ENCODE measurements around the gene BCAS3. TPM values are rescaled to one million over a fixed set of nuclear protein-coding genes. Genes with fewer than 3 reads are reported as not detected.
"Not testable (repeated sequence)": the region's sequence is repeated elsewhere in the genome, so short reads cannot be mapped to it uniquely, and the experiment has no call there.

The BCAS3 gene
- total RNA-seq, 2 experiments from 2014 or later: 13.4 to 14.5 TPM

GRCh38 chr17:60804831-60805230 is 127.2 kb downstream of the BCAS3 start:
- H3K9me2 ChIP-seq (ENCODE audit: insufficient read depth, low read length): no peaks in the 10 kb centered on the region
- TF ChIP-seq CTCF (conservative IDR thresholded peaks at IDR 0.05; ENCODE audit: low read length) (no peak), EZH2phosphoT487 (IDR thresholded peaks at IDR 0.05; ENCODE audit: borderline replicate concordance, low read depth, low read length) (no peak)
- no peaks in the 10 kb centered on the region for H3K4me1 ChIP-seq (ENCODE audit: insufficient read depth, low read length, poor library complexity, severe bottlenecking)
- H2AFZ ChIP-seq (ENCODE audit: low read length): no peak overlapping the region
- H3K27ac ChIP-seq (ENCODE audit: low read depth, low read length, poor library complexity, severe bottlenecking): no peak overlapping the region
- intact Hi-C loops (cut with micrococcal nuclease; ENCODE audit: unreplicated experiment): no loop called here
- H3K79me2 ChIP-seq (ENCODE audit: insufficient read depth, low read depth, low read length): no peaks in the 10 kb centered on the region
- no peaks in the 10 kb centered on the region for H4K20me1 ChIP-seq (ENCODE audit: insufficient read depth, low read length)
- no peak overlapping the region for H3K4me3 ChIP-seq (ENCODE audit: low read depth, low read length, poor library complexity, severe bottlenecking)
- H3K36me3 ChIP-seq (ENCODE audit: insufficient read depth, low read length): no peaks in the 10 kb centered on the region
- no peak overlapping the region for H3K4me2 ChIP-seq (ENCODE audit: low read length)
- ChIA-PET CTCF (ENCODE audit: unreplicated experiment) (no interaction called here), POLR2A (no interaction called here)
- no TSS peak for BruUV-seq (replicated peaks)
- no peak for DNase-seq (ENCODE audit: low spot score)
- no peaks in the 10 kb centered on the region for H3K9me3 ChIP-seq (ENCODE audit: low read length)

- BruUV-seq (replicated peaks): no TSS peak
- POLR2A ChIA-PET: no interaction called here
Measured at GRCh38 chr17:60809421-60809820, 131.8 kb downstream of the BCAS3 start.

GRCh38 chr17:60814941-60815340 is 137.3 kb downstream of the BCAS3 start:
- DNase-seq (ENCODE audit: low spot score); H3K4me2 ChIP-seq (ENCODE audit: low read length); CTCF ChIA-PET (ENCODE audit: unreplicated experiment); intact Hi-C loops (cut with micrococcal nuclease; ENCODE audit: unreplicated experiment); H3K4me3 ChIP-seq (ENCODE audit: low read depth, low read length, poor library complexity, severe bottlenecking); H3K27ac ChIP-seq (ENCODE audit: low read depth, low read length, poor library complexity, severe bottlenecking); H3K4me1 ChIP-seq (ENCODE audit: insufficient read depth, low read length, poor library complexity, severe bottlenecking); H4K20me1 ChIP-seq (ENCODE audit: insufficient read depth, low read length); POLR2A ChIA-PET; H3K36me3 ChIP-seq (ENCODE audit: insufficient read depth, low read length); H3K79me2 ChIP-seq (ENCODE audit: insufficient read depth, low read depth, low read length); H3K9me2 ChIP-seq (ENCODE audit: insufficient read depth, low read length); H3K9me3 ChIP-seq (ENCODE audit: low read length); H2AFZ ChIP-seq (ENCODE audit: low read length); BruUV-seq (replicated peaks): not testable (repeated sequence)

More at GRCh38 chr17:60809421-60809820, 131.8 kb downstream of the BCAS3 start:
- Histone ChIP-seq H3K9me3 (ENCODE audit: low read length) (no peaks in the 10 kb centered on the region), H3K79me2 (ENCODE audit: insufficient read depth, low read depth, low read length) (no peaks in the 10 kb centered on the region), H3K27ac (ENCODE audit: low read depth, low read length, poor library complexity, severe bottlenecking) (no peak overlapping the region), H3K36me3 (ENCODE audit: insufficient read depth, low read length) (no peaks in the 10 kb centered on the region), H3K9me2 (ENCODE audit: insufficient read depth, low read length) (no peaks in the 10 kb centered on the region), H3K4me1 (ENCODE audit: insufficient read depth, low read length, poor library complexity, severe bottlenecking) (no peaks in the 10 kb centered on the region), H4K20me1 (ENCODE audit: insufficient read depth, low read length) (no peaks in the 10 kb centered on the region), H3K4me2 (ENCODE audit: low read length) (no peak overlapping the region), H2AFZ (ENCODE audit: low read length) (no peak overlapping the region), H3K4me3 (ENCODE audit: low read depth, low read length, poor library complexity, severe bottlenecking) (no peak overlapping the region)
- no peak for TF ChIP-seq CTCF (conservative IDR thresholded peaks at IDR 0.05; ENCODE audit: low read length)
- TF ChIP-seq EZH2phosphoT487 (IDR thresholded peaks at IDR 0.05; ENCODE audit: borderline replicate concordance, low read depth, low read length): no peak
- no peak for DNase-seq (ENCODE audit: low spot score)
- CTCF ChIA-PET (ENCODE audit: unreplicated experiment): no interaction called here
- intact Hi-C loops (cut with micrococcal nuclease; ENCODE audit: unreplicated experiment): no loop called here
